ENCODE data around the gene CMTR1.

CMTR1 gene

GRCh38 chr6:37486121-37486839, 53.3 kb downstream of the CMTR1 start:
- Mint-ChIP-seq H3K27ac (no peak overlapping the region), H3K4me1 (ENCODE audit: low read depth) (no peaks in the 10 kb centered on the region), H3K4me3 (no peak overlapping the region), H3K36me3 (ENCODE audit: low read depth) (peaks cover 53% of the 10 kb centered on the region), H3K9me3 (no peaks in the 10 kb centered on the region), H3K27me3 (no peaks in the 10 kb centered on the region)
- intact Hi-C loops (cut with micrococcal nuclease): loop anchor here (10.0 kb wide), 1 partner anchor 1009 kb away; no protein-coding TSS in a partner anchor

- no peaks in the 10 kb centered on the region for H3K27me3 Mint-ChIP-seq
- no peak overlapping the region for H3K4me3 Mint-ChIP-seq
- peaks cover 38% of the 10 kb centered on the region for H3K36me3 Mint-ChIP-seq (ENCODE audit: low read depth)
- no peak overlapping the region for H3K27ac Mint-ChIP-seq
- H3K9me3 Mint-ChIP-seq: no peaks in the 10 kb centered on the region
- intact Hi-C loops (cut with micrococcal nuclease): loop anchor here (10.0 kb wide), 1 partner anchor 1007 kb away; no protein-coding TSS in a partner anchor
- H3K4me1 Mint-ChIP-seq (ENCODE audit: low read depth): no peaks in the 10 kb centered on the region
These were observed 54.8 kb downstream of the CMTR1 start for GRCh38 chr6:37487591-37488380.

DNA sequence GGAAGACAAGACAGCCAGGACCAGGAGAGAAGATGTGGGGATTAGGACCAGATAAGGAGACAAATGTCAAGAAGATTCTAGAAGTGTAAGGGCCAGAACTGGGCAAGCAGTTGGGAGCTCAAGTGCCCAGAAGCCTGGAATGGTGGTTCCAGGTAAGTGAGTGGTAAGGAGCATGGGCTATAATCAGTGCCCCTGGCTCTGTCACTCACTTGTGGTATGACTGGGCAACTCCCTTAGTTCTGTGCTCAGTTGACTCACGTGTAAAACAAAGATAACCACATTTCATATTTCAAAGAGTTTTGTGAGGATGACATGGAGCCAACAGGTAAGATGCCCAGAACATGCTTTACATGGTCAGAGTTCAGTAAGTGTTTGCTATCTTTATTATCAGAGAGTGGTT, 55.5 kb downstream of the CMTR1 start:
- Mint-ChIP-seq H3K36me3 (ENCODE audit: low read depth) (peaks cover 31% of the 10 kb centered on the region), H3K27me3 (no peaks in the 10 kb centered on the region), H3K9me3 (no peaks in the 10 kb centered on the region), H3K4me3 (no peak overlapping the region), H3K27ac (no peak overlapping the region), H3K4me1 (ENCODE audit: low read depth) (no peaks in the 10 kb centered on the region)
- intact Hi-C loops (cut with micrococcal nuclease): loop anchor here (10.0 kb wide), 1 partner anchor 1006 kb away; no protein-coding TSS in a partner anchor

- intact Hi-C loops (cut with micrococcal nuclease): loop anchor here (10.0 kb wide), 1 partner anchor 1005 kb away; no protein-coding TSS in a partner anchor
- Mint-ChIP-seq H3K27me3 (no peaks in the 10 kb centered on the region), H3K27ac (no peak overlapping the region), H3K36me3 (ENCODE audit: low read depth) (peaks cover 27% of the 10 kb centered on the region), H3K4me3 (no peak overlapping the region), H3K4me1 (ENCODE audit: low read depth) (no peaks in the 10 kb centered on the region), H3K9me3 (no peaks in the 10 kb centered on the region)
These were observed 56.8 kb downstream of the CMTR1 start for GRCh38 chr6:37489697-37490336.

DNA sequence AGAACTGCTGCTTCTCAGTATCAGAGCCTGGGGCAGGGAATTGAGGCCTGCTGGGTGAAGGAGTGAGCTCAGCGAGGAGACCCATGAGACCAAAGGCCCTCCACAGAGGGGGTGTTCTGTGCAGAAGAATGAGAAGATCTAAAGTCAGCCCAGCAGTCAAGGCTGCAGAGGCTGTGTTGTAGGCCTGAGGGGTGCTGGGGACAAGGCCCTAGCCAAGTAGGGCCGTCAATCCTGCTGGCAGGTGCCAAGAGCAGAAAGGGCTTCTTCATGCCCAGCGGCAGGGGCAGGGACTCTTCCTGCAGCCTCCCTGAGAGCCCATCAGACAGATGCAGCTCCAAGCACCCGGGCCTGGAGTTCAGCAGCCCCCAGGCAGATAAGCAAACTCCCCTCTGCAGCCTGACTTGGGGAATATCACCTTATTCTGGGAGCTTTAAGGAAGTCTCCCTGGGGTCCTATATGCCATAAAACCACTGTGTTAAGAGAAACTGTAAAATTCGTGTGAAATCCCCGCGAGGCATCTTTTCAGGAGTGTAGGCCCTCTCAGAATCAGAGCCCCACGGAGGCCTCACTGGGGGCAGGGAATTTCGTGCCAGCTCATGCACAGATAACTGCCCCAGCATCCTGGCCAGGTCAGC, 57.6 kb downstream of the CMTR1 start:
- Mint-ChIP-seq H3K9me3 (no peaks in the 10 kb centered on the region), H3K4me3 (no peak overlapping the region), H3K36me3 (ENCODE audit: low read depth) (peaks cover 27% of the 10 kb centered on the region), H3K27ac (no peak overlapping the region), H3K4me1 (ENCODE audit: low read depth) (no peaks in the 10 kb centered on the region), H3K27me3 (no peaks in the 10 kb centered on the region)
- intact Hi-C loops (cut with micrococcal nuclease): no loop called here

- H3K4me3 Mint-ChIP-seq: no peak overlapping the region
- intact Hi-C loops (cut with micrococcal nuclease): no loop called here
These were observed 58.3 kb downstream of the CMTR1 start for GRCh38 chr6:37491171-37491829.

GRCh38 chr6:37491830-37492208, 58.8 kb downstream of the CMTR1 start:
- no peak overlapping the region for H3K27ac Mint-ChIP-seq
- peaks cover 18% of the 10 kb centered on the region for H3K36me3 Mint-ChIP-seq (ENCODE audit: low read depth)
- intact Hi-C loops (cut with micrococcal nuclease): no loop called here
- H3K4me3 Mint-ChIP-seq: no peak overlapping the region
- no peaks in the 10 kb centered on the region for H3K27me3 Mint-ChIP-seq
- H3K4me1 Mint-ChIP-seq (ENCODE audit: low read depth): no peaks in the 10 kb centered on the region
- H3K9me3 Mint-ChIP-seq: no peaks in the 10 kb centered on the region

More at GRCh38 chr6:37491171-37491829, 58.3 kb downstream of the CMTR1 start:
- H3K36me3 Mint-ChIP-seq (ENCODE audit: low read depth): peaks cover 23% of the 10 kb centered on the region
- no peaks in the 10 kb centered on the region for H3K27me3 Mint-ChIP-seq
- H3K4me1 Mint-ChIP-seq (ENCODE audit: low read depth): no peaks in the 10 kb centered on the region
- H3K9me3 Mint-ChIP-seq: no peaks in the 10 kb centered on the region
- H3K27ac Mint-ChIP-seq: no peak overlapping the region

DNA sequence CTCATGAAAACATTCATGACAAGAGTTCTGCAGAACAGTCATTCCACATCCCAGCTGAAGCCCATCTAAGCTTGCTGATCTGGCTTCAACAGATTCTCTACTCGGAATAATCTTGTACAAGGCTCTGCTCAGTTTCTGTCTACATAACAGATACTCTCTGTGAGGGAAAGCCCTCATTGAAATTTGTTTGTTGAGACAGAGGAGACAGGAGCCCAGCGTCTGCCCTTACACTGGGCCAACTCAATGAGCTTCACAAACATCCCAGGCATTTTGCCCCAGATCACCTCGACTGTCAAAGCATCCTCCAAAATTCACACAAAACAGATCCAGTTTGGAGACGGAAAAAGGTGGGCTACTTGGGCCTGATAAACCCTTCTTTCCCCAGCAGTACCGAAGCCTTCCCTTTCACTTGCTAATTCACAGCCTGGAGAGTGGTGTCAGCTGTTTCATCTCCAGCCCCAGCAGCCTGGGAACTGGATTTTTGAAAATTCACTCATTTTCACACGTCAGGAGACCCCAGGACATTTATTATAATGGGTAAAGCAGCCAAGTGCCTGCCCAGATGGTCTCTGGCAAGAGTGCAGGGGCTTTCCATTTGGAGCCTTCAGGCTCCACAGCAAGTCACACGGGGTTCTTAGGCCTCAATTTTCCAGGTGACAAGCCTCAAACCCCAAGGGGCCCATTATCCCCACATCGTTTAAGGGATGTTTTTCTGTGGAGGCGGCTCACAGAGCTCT, 59.4 kb downstream of the CMTR1 start:
- Mint-ChIP-seq H3K4me3 (no peak overlapping the region), H3K27me3 (no peaks in the 10 kb centered on the region), H3K27ac (no peak overlapping the region), H3K9me3 (no peaks in the 10 kb centered on the region), H3K36me3 (ENCODE audit: low read depth) (peaks cover 16% of the 10 kb centered on the region), H3K4me1 (ENCODE audit: low read depth) (no peaks in the 10 kb centered on the region)
- intact Hi-C loops (cut with micrococcal nuclease): no loop called here

DNA sequence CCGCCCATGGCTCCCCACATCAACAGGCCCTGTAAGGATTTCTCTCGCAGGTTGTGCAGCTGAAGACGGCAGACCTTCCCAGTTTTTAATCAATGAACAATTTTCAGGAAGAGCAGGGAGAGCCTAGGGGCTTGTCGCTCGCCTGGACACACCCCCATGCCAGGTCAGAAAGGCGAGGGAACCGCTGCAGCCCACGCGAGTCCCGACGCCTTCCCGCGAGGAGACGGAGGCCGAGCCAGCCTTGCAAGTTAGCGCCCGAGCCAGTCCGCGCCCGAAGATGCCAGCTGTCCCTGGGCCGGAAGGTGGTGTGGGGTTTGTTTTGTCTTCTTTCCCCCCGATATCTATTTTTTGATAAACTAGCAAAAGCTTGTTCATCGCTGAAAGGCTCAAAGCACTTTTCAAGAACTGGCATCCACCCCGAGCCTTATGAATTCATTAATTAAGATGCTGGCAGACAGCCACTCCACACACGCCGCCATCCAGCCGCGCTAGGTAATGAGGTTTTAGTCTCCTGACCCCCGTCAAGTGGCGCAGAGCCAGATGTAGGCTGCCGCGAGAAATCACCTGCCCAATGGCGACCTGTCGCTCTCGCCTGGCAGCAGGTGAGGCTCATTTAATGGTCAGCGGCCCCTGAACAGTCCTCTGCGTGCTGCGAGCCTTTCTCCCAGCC, 60.1 kb downstream of the CMTR1 start:
- Mint-ChIP-seq H3K4me3 (no peak overlapping the region), H3K27ac (no peak overlapping the region), H3K4me1 (ENCODE audit: low read depth) (no peaks in the 10 kb centered on the region), H3K9me3 (no peaks in the 10 kb centered on the region), H3K36me3 (ENCODE audit: low read depth) (peaks cover 12% of the 10 kb centered on the region), H3K27me3 (no peaks in the 10 kb centered on the region)
- intact Hi-C loops (cut with micrococcal nuclease): no loop called here

- Mint-ChIP-seq H3K4me3 (no peak overlapping the region), H3K27me3 (no peaks in the 10 kb centered on the region), H3K9me3 (no peaks in the 10 kb centered on the region), H3K36me3 (ENCODE audit: low read depth) (peaks cover 7% of the 10 kb centered on the region), H3K4me1 (ENCODE audit: low read depth) (no peaks in the 10 kb centered on the region), H3K27ac (no peak overlapping the region)
- intact Hi-C loops (cut with micrococcal nuclease): no loop called here
These were observed 60.6 kb downstream of the CMTR1 start for GRCh38 chr6:37493661-37493995.

DNA sequence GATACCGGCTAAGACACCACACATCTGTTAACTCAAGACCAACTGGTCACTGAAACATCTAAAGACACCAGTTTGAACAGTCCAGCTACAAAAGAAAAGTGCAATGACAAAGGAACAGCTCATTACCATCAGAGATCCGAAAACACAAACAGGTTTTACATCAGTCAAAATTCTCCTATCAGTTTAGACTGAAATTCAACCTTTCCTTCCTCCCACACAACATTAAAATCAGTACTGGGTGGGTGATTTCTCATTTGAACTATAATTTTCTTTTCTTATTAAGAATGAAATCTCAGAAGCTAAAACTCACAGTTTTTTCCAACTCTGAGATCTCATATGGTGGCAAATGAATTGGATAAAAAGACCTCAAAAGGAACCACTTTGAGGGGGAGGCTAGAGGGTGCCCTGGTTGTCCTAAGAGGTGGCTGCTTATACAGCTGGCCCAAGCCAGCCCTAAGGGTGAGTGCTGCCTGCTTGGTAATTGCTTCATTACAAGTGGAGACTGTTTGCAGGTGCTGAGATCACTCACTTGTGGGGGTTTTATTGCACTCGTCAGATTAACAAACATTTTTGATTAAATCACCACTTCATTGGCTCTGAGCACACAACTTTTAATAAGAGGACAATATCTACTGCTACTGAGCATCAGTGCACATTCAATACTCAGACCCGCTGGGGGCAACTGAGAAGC, 62.4 kb downstream of the CMTR1 start:
- intact Hi-C loops (cut with micrococcal nuclease): no loop called here
- no peak overlapping the region for H3K27ac Mint-ChIP-seq
- H3K4me3 Mint-ChIP-seq: no peak overlapping the region
- H3K4me1 Mint-ChIP-seq (ENCODE audit: low read depth): peaks cover 17% of the 10 kb centered on the region
- H3K36me3 Mint-ChIP-seq (ENCODE audit: low read depth): peaks cover 9% of the 10 kb centered on the region
- H3K9me3 Mint-ChIP-seq: no peaks in the 10 kb centered on the region
- H3K27me3 Mint-ChIP-seq: no peaks in the 10 kb centered on the region

All from dendritic cell treated with granulocyte-macrophage colony-stimulating factor and Interleukin-4, amounts not matched to agents 40 ng/mL and 50 ng/mL, for 4 days (primary cell).